ENCODE results near the gene MADCAM1.

DNA sequence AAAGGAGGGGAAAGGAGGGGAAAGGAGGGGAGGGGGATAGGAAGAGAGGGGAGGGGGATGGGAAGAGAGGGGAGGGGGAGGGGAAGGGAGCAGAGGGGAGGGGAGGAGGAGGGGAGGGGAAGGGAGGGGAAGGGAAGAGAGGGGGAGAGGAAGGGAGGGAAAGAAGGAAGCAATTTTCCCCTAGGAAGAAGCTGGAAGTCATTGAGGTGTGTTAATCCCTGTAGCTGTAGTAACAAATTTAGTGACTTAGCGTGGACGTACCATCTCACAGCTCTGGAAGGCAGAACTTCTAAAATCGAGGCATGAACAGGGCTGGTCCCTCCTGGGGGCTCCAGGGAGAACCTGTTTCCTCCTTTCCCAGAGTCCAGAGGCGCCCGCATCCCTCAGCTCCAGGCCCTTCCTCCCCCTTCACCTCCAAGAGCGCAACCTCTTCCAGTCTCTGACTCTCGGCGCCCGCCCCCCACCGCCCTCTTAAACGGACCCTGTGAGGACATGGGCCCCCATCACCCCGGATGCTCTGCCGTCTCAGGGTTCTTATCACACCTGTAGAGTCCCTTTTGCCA is 29.7 kb downstream of the MADCAM1 start:
- TF ChIP-seq, protein P1, sequence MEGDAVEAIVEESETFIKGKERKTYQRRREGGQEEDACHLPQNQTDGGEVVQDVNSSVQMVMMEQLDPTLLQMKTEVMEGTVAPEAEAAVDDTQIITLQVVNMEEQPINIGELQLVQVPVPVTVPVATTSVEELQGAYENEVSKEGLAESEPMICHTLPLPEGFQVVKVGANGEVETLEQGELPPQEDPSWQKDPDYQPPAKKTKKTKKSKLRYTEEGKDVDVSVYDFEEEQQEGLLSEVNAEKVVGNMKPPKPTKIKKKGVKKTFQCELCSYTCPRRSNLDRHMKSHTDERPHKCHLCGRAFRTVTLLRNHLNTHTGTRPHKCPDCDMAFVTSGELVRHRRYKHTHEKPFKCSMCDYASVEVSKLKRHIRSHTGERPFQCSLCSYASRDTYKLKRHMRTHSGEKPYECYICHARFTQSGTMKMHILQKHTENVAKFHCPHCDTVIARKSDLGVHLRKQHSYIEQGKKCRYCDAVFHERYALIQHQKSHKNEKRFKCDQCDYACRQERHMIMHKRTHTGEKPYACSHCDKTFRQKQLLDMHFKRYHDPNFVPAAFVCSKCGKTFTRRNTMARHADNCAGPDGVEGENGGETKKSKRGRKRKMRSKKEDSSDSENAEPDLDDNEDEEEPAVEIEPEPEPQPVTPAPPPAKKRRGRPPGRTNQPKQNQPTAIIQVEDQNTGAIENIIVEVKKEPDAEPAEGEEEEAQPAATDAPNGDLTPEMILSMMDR (IDR thresholded peaks at IDR 0.05; ENCODE audit: low read length) = no peak
- no peak for TF ChIP-seq EZH2 (IDR thresholded peaks at IDR 0.05; ENCODE audit: borderline replicate concordance, low read length)
